ENCODE results near the gene URM1. TPM values are rescaled to one million over a fixed set of nuclear protein-coding genes. Genes with fewer than 3 reads are reported as not detected.
"Not testable (repeated sequence)": the region's sequence is repeated elsewhere in the genome, so short reads cannot be mapped to it uniquely, and the experiment has no call there.

Gene URM1
- total and polyA plus RNA-seq, 10 of the 15 experiments (the other 5 are each of a cell fraction or from before 2014, with no cell fraction given) = 7.9 to 75.8 (median 63.7) TPM

DNA sequence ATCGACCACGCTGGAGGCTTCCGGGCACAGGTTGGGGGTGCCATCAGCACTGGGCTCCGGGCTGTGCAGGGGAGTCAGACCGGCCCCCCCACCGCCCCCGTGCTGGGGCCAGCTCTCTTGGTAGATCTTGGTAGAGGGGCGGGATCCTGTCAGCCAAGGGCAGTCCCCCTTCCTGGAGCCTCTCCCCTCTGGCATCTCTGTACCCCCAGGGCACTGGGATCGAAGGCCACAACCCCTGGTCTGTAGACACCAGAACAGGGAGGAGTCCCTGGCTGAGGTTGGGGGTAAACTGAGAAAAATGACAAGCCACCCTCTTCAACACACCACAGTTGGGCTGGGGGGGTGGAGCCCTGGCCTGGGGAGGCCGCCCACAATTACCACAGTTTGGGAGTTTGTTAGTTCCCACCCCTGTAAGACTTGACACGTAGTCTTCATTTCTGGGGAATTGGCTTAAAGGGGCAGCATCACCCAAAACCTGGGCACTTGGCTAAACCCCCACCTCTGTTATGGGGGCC is 50.4 kb downstream of the URM1 start:
- ChIA-PET CTCF (interaction anchor here (0.8 to 3.5 kb wide), 5 partner anchors 17 to 303 kb away, joined by 3 to 26 read pairs (median 4); partner anchors contain the start of genes URM1 and ZDHHC12), RAD21 (ENCODE audit: unreplicated experiment) (interaction anchor here (0.7 to 2.8 kb wide), 3 partner anchors 17 to 61 kb away, joined by 3 to 9 read pairs (median 3); no protein-coding TSS in a partner anchor)
- 35% methylated on average over 11 of the region's 11 CpGs for WGBS (ENCODE audit: insufficient coverage, insufficient replicate concordance, low lambda C conversion rate, missing lambda C conversion rate)

DNA sequence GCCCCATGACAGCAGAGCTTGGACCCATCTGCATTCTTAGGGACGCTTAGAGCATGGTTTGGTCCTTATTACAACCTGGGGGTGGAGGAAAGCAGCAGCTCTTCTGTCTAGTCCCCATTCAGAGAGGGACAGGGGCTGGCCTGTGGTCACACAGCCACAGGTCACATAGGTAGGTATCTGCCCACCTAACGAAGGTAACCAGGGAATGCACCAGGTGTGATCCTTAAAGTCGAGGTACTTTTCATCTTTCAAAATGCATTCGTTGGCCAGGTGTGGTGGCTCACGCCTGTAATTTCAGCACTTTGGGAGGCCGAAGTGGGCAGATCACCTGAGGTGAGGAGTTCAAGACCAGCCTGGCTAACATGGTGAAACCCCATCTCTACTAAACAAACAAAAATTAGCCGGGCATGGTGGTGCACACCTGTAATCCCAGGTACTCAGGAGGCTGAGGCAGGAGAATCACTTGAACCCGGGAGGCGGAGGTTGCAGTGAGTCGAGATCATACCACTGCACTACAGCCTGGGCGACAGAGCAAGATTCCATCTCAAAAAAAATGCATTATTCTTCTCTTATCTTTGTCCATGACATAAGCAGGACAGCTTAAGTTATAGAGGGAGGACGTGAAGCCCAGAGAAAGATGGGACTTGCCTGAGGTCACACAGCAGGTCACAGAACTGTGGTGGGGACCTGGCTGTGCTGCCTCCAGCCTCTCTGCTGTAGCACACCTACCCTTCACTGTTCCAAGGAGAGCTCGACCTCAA is 51.0 kb downstream of the URM1 start:
- H3K4me1 ChIP-seq (ENCODE audit: control insufficient read depth, insufficient read depth, low read length); H2AFZ ChIP-seq (ENCODE audit: control insufficient read depth, low read depth, low read length); H3K27me3 ChIP-seq (replicated peaks in 1 of 2; ENCODE audit: control insufficient read depth in 2 of 2, insufficient read depth in 2 of 2, low read length in 1 of 2); intact Hi-C loops (cut with micrococcal nuclease; ENCODE audit: unreplicated experiment); H3K4me3 ChIP-seq; H4K20me1 ChIP-seq (ENCODE audit: control insufficient read depth, insufficient read depth); FAIRE-seq; DNase-seq (ENCODE audit: low read depth, low spot score); H3K4me2 ChIP-seq (ENCODE audit: control insufficient read depth, insufficient read depth); ATAC-seq; H3K27ac ChIP-seq (ENCODE audit: control insufficient read depth, insufficient read depth); POLR2A ChIA-PET; H3K79me2 ChIP-seq (ENCODE audit: control insufficient read depth, insufficient read depth, low read length); BruUV-seq (replicated peaks); in situ Hi-C loops (cut with MboI); H3K9ac ChIP-seq (ENCODE audit: control insufficient read depth, insufficient read depth, low read length); H3K9me3 ChIP-seq (replicated peaks; ENCODE audit: control insufficient read depth, insufficient read depth, low read length); H3K36me3 ChIP-seq (ENCODE audit: control insufficient read depth in 2 of 2, insufficient read depth in 2 of 2, low read length in 1 of 2): not testable (repeated sequence)
- ChIA-PET RAD21 (ENCODE audit: unreplicated experiment) (interaction anchor here (1.4 to 2.8 kb wide), 2 partner anchors 16 to 61 kb away, joined by 3 to 9 read pairs; no protein-coding TSS in a partner anchor), SMC1A (ENCODE audit: uncharacterized antibody, unreplicated experiment) (interaction anchor here (0.5 kb wide), 1 partner anchor 81 kb away, joined by 3 read pairs; no protein-coding TSS in a partner anchor), CTCF (interaction anchor here (1.3 to 3.5 kb wide), 4 partner anchors 16 to 60 kb away, joined by 4 to 26 read pairs (median 9); no protein-coding TSS in a partner anchor)
- WGBS (ENCODE audit: insufficient coverage, insufficient replicate concordance, low lambda C conversion rate, missing lambda C conversion rate) = 51% methylated on average over 13 of the region's 13 CpGs

More for the DNA sequence above, 50.4 kb downstream of the URM1 start:
- H3K9me3 ChIP-seq (replicated peaks; ENCODE audit: control insufficient read depth, insufficient read depth, low read length) = no peaks in the 10 kb centered on the region
- intact Hi-C loops (cut with micrococcal nuclease; ENCODE audit: unreplicated experiment) (no loop called here), in situ Hi-C loops (cut with MboI) (no loop called here)
- H3K27ac ChIP-seq (ENCODE audit: control insufficient read depth, insufficient read depth) = no peak overlapping the region
- H3K4me1 ChIP-seq (ENCODE audit: control insufficient read depth, insufficient read depth, low read length) = peaks cover 10% of the 10 kb centered on the region
- ATAC-seq = no peak
- no peaks in the 10 kb centered on the region; the same call in 1 of the 2 replicates for H4K20me1 ChIP-seq (ENCODE audit: control insufficient read depth, insufficient read depth)
- SMC1A ChIA-PET (ENCODE audit: uncharacterized antibody, unreplicated experiment) = interaction anchor here (1.0 kb wide), 1 partner anchor 188 kb away, joined by 5 read pairs; no protein-coding TSS in a partner anchor
- no peaks in the 10 kb centered on the region for H3K79me2 ChIP-seq (ENCODE audit: control insufficient read depth, insufficient read depth, low read length)
- DNase-seq (ENCODE audit: low read depth, low spot score) = no peak
- no peaks in the 10 kb centered on the region for H3K36me3 ChIP-seq (ENCODE audit: control insufficient read depth in 2 of 2, insufficient read depth in 2 of 2, low read length in 1 of 2)
- peaks cover 7 to 9% of the 10 kb centered on the region in 2 experiments for H3K27me3 ChIP-seq (replicated peaks in 1 of 2; ENCODE audit: control insufficient read depth in 2 of 2, insufficient read depth in 2 of 2, low read length in 1 of 2)
- TF ChIP-seq IKZF2 (IDR thresholded peaks at IDR 0.05) = 0 out of 4 replicates have a peak, but pooled peaks of 1 of the 2 experiments have one; percentile 28
- TF ChIP-seq YBX1 (IDR thresholded peaks at IDR 0.05) = no peak
- TF ChIP-seq, protein P1, sequence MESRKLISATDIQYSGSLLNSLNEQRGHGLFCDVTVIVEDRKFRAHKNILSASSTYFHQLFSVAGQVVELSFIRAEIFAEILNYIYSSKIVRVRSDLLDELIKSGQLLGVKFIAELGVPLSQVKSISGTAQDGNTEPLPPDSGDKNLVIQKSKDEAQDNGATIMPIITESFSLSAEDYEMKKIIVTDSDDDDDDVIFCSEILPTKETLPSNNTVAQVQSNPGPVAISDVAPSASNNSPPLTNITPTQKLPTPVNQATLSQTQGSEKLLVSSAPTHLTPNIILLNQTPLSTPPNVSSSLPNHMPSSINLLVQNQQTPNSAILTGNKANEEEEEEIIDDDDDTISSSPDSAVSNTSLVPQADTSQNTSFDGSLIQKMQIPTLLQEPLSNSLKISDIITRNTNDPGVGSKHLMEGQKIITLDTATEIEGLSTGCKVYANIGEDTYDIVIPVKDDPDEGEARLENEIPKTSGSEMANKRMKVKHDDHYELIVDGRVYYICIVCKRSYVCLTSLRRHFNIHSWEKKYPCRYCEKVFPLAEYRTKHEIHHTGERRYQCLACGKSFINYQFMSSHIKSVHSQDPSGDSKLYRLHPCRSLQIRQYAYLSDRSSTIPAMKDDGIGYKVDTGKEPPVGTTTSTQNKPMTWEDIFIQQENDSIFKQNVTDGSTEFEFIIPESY (IDR thresholded peaks at IDR 0.05) = no peak
- TF ChIP-seq, protein P2, sequence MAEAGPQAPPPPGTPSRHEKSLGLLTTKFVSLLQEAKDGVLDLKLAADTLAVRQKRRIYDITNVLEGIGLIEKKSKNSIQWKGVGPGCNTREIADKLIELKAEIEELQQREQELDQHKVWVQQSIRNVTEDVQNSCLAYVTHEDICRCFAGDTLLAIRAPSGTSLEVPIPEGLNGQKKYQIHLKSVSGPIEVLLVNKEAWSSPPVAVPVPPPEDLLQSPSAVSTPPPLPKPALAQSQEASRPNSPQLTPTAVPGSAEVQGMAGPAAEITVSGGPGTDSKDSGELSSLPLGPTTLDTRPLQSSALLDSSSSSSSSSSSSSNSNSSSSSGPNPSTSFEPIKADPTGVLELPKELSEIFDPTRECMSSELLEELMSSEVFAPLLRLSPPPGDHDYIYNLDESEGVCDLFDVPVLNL (IDR thresholded peaks at IDR 0.05; ENCODE audit: low read depth, low read length) = no peak
- H3K9ac ChIP-seq (ENCODE audit: control insufficient read depth, insufficient read depth, low read length) = no peak overlapping the region
- peak overlapping the region; percentile 98 for H3K4me2 ChIP-seq (ENCODE audit: control insufficient read depth, insufficient read depth)
- no peak for FAIRE-seq
- H3K4me3 ChIP-seq = peak overlapping the region; percentile 93; the same call in 1 of the 2 replicates
- BruUV-seq (replicated peaks) = no TSS peak
- POLR2A ChIA-PET = interaction anchor here (0.6 to 2.6 kb wide), 4 partner anchors 21 to 237 kb away, joined by 3 to 8 read pairs (median 6); partner anchors contain the start of gene URM1
- peak overlapping the region; percentile 40; the same call in 1 of the 2 replicates for H2AFZ ChIP-seq (ENCODE audit: control insufficient read depth, low read depth, low read length)

Data from GM12878 (cell line).